Keratinocyte (primary cell): ENCODE measurements around the gene GABRR2.
"Not testable (repeated sequence)": the region's sequence is repeated elsewhere in the genome, so short reads cannot be mapped to it uniquely, and the experiment has no call there.

Experiments
- CTCF ChIP-seq, 3 experiments: IDR thresholded peaks in 1 of 3; conservative IDR thresholded peaks in 1 of 3; optimal IDR thresholded peaks in 1 of 3; 2 replicates in 2 of 3; 3 replicates in 1 of 3; pipeline versions ENCODE3 to v1.5.1; 2011; ENCODE audit warnings: low read length in 3 of 3, mild to moderate bottlenecking in 3 of 3, moderate library complexity in 2 of 3, control low read depth in 1 of 3, inconsistent platforms in 1 of 3; ENCODE audit not compliant: insufficient read depth in 2 of 3; ENCODE audit errors: extremely low read depth in 1 of 3
- EZH2 ChIP-seq: IDR thresholded peaks from one replicate; pipeline ENCODE4 v1.6.1; 2012; ENCODE audit warnings: inconsistent platforms, mild to moderate bottlenecking, low read length, moderate library complexity

- not testable (repeated sequence) for TF ChIP-seq CTCF (optimal IDR thresholded peaks at IDR 0.05 in 1 of 3, IDR thresholded peaks at IDR 0.05 in 1 of 3, conservative IDR thresholded peaks at IDR 0.05 in 1 of 3; ENCODE audit: extremely low read depth in 1 of 3, insufficient read depth in 2 of 3, low read length in 3 of 3); EZH2
These were observed 10.6 kb downstream of the GABRR2 start for GRCh38 chr6:89304517-89304916.
